Neural progenitor cell (in vitro differentiated cells): ENCODE measurements around the gene AHSG. TPM values are rescaled to one million over a fixed set of nuclear protein-coding genes. Genes with fewer than 3 reads are reported as not detected.

ENCODE experiments used
- DNase-seq: peaks from one replicate; pipeline ENCODE4 v3.0.0-alpha.2; 2016; ENCODE audit warnings: low spot score
- H2AFZ ChIP-seq: fragments of 200-600 bp; sonication (generic); replicated peaks from 2 replicates; pipeline ENCODE4 v1.6.1; 2016; ENCODE audit warnings: antibody characterized with exemption
- H3F3A ChIP-seq: fragments of 200-600 bp; sonication (generic); 2 replicates; pipeline ENCODE4 v1.6.1; 2016; ENCODE audit warnings: antibody characterized with exemption, low read depth
- H3K27ac ChIP-seq: fragments of 200-600 bp; sonication (generic); 2 replicates; pipeline ENCODE4 v1.5.1; 2016; ENCODE audit warnings: mild to moderate bottlenecking
- H3K27me3 ChIP-seq: fragments of 200-600 bp; sonication (generic); 2 replicates; pipeline ENCODE4 v1.6.1; 2016; ENCODE audit warnings: mild to moderate bottlenecking, moderate library complexity
- H3K36me3 ChIP-seq: fragments of 200-600 bp; sonication (generic); 2 replicates; pipeline ENCODE4 v1.5.1; 2016
- H3K4me1 ChIP-seq: fragments of 200-600 bp; sonication (generic); 2 replicates; pipeline ENCODE4 v1.6.1; 2016; ENCODE audit warnings: mixed run types
- H3K4me2 ChIP-seq: fragments of 200-600 bp; sonication (generic); 2 replicates; pipeline ENCODE4 v1.6.1; 2016
- H3K4me3 ChIP-seq: fragments of 200-600 bp; sonication (generic); 2 replicates; pipeline ENCODE4 v1.5.1; 2016
- H3K79me2 ChIP-seq: fragments of 200-600 bp; sonication (generic); 2 replicates; pipeline ENCODE4 v1.6.1; 2016; ENCODE audit warnings: low read depth
- H3K9ac ChIP-seq: fragments of 200-600 bp; sonication (generic); 2 replicates; pipeline ENCODE4 v1.6.1; 2016
- H3K9me3 ChIP-seq: fragments of 200-600 bp; sonication (generic); 2 replicates; pipeline ENCODE4 v1.5.1; 2016; ENCODE audit warnings: low read depth
- H4K20me1 ChIP-seq: fragments of 200-600 bp; sonication (generic); 2 replicates; pipeline ENCODE4 v1.6.1; 2016; ENCODE audit warnings: low read depth
- H3K27ac Mint-ChIP-seq: 3 replicates; pipeline ENCODE4 v1.8.0; 2021; ENCODE audit warnings: mixed read lengths
- H3K27me3 Mint-ChIP-seq: 2 replicates; pipeline ENCODE4 v1.8.0; 2022; ENCODE audit warnings: low read depth, mild to moderate bottlenecking, inconsistent platforms, moderate library complexity, mixed read lengths; ENCODE audit not compliant: insufficient read depth
- H3K36me3 Mint-ChIP-seq: 3 replicates; pipeline ENCODE4 v1.8.0; 2021; ENCODE audit warnings: mixed read lengths
- H3K4me1 Mint-ChIP-seq: 3 replicates; pipeline ENCODE4 v1.8.0; 2021; ENCODE audit warnings: mixed read lengths
- H3K4me3 Mint-ChIP-seq: 3 replicates; pipeline ENCODE4 v1.8.0; 2021; ENCODE audit warnings: mild to moderate bottlenecking, moderate library complexity, mixed read lengths
- H3K9me3 Mint-ChIP-seq: 3 replicates; pipeline ENCODE4 v1.8.0; 2020; ENCODE audit warnings: mixed read lengths
- CTCF ChIP-seq: fragments of 200-600 bp; sonication (generic); IDR thresholded peaks from 2 replicates; pipeline ENCODE4 v1.5.1; 2017; ENCODE audit warnings: antibody characterized with exemption, mild to moderate bottlenecking
- EZH2 ChIP-seq: fragments of 200-600 bp; sonication (generic); IDR thresholded peaks from 2 replicates; pipeline ENCODE4 v1.6.1; 2017; ENCODE audit warnings: antibody characterized with exemption, mild to moderate bottlenecking, moderate library complexity
- EZH2phosphoT487 ChIP-seq: fragments of 200-600 bp; sonication (generic); IDR thresholded peaks from 2 replicates; pipeline ENCODE4 v1.6.1; 2017; ENCODE audit warnings: antibody characterized with exemption
- total RNA-seq: library from RNA; depleted of rRNA; stranded (reverse); fragments of >200 nt; gene quantifications from 2 replicates; pipeline ENCODE4 v1.2.3, GENCODE V29; 2015; ENCODE audit warnings: low replicate concordance

AHSG gene
- total RNA-seq, 1 donor from 2014 or later: not detected

DNA sequence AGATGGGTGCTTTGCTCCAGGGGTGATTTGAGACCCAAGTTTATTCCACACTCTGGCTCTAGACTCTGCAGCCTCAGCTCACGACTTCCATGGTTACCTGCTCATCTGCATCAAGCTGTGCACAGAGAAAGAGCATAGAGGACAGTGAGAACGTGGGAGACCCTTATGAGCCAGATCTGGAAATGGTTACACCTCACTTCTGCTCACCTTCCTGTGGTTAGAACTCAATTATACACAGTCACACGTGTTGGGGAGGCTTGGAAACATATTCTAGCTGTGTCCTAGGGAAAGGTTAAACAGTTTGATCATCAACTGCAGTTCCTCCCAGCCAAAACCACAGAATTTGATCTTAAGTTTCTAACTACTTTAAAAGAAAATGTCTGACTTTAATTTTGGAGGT is 29.2 kb downstream of the AHSG start:
- Mint-ChIP-seq H3K4me3 (no peak overlapping the region), H3K27ac (no peak overlapping the region), H3K4me1 (peaks cover 7% of the 10 kb centered on the region), H3K36me3 (no peaks in the 10 kb centered on the region), H3K27me3 (peaks cover 5% of the 10 kb centered on the region), H3K9me3 (peaks cover 3% of the 10 kb centered on the region)
- no peaks in the 10 kb centered on the region for H3F3A ChIP-seq
- no peaks in the 10 kb centered on the region for H3K27me3 ChIP-seq
- no peaks in the 10 kb centered on the region for H3K79me2 ChIP-seq
- H3K27ac ChIP-seq: no peak overlapping the region
- peaks cover 5% of the 10 kb centered on the region for H3K4me1 ChIP-seq
- H3K9ac ChIP-seq: no peak overlapping the region
- H3K9me3 ChIP-seq: no peaks in the 10 kb centered on the region
- no peak for DNase-seq
- H3K4me2 ChIP-seq: no peak overlapping the region
- no peaks in the 10 kb centered on the region for H4K20me1 ChIP-seq
- no peak overlapping the region for H2AFZ ChIP-seq
- no peaks in the 10 kb centered on the region for H3K36me3 ChIP-seq
- H3K4me3 ChIP-seq: no peak overlapping the region
- TF ChIP-seq EZH2 (no peak), EZH2phosphoT487 (no peak), CTCF (no peak)

DNA sequence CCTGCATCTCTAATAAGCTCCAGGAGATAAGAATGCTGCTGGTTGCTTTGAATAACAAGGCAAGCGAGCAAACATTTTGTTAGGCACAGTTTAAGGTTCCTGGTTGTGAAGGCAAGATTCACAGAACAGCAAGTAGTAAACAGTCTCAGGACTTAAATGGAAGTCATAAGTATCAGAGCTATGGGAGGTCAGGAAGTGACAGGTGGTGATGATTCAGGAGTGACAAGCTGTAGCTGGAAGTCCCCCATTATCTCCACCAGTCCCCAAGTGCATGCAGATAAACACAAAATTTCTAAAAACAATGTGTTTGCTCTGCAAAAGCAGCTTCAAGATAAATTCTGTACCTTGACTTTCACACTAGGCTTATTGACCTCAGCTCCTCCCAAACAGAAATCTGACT is 30.6 kb downstream of the AHSG start:
- Mint-ChIP-seq H3K4me1 (peaks cover 7% of the 10 kb centered on the region), H3K9me3 (peaks cover 3% of the 10 kb centered on the region), H3K4me3 (no peak overlapping the region), H3K27ac (no peak overlapping the region), H3K36me3 (no peaks in the 10 kb centered on the region), H3K27me3 (peaks cover 5% of the 10 kb centered on the region)
- H3K4me1 ChIP-seq: peaks cover 5% of the 10 kb centered on the region
- H3K4me3 ChIP-seq: no peak overlapping the region
- no peak overlapping the region for H3K27ac ChIP-seq
- H3K36me3 ChIP-seq: no peaks in the 10 kb centered on the region
- no peak overlapping the region for H3K4me2 ChIP-seq
- no peak overlapping the region for H2AFZ ChIP-seq
- TF ChIP-seq EZH2phosphoT487: no peak
- TF ChIP-seq EZH2: no peak
- TF ChIP-seq CTCF: no peak
- no peaks in the 10 kb centered on the region for H3K9me3 ChIP-seq
- no peaks in the 10 kb centered on the region for H3K27me3 ChIP-seq
- H3K9ac ChIP-seq: no peak overlapping the region
- H3K79me2 ChIP-seq: no peaks in the 10 kb centered on the region
- H3F3A ChIP-seq: no peaks in the 10 kb centered on the region
- H4K20me1 ChIP-seq: no peaks in the 10 kb centered on the region
- no peak for DNase-seq

DNA sequence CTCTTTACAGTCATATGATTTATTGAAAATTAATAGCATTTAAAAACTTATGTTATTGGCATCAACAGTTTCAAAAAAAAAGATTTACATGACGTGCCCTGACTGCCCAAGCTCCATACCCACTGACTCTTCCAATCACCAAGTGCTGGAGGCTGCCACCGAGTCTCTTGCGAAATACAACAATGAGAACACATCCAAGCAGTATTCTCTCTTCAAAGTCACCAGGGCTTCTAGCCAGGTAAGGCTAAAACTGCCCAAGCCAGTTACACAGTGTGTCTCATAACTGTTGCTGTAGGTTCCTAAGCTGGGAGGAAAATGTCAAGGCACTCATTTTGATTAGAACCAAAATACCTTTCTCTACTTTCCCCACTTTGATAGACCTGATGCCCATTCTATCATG is 31.8 kb downstream of the AHSG start:
- Histone ChIP-seq H3K27me3 (no peaks in the 10 kb centered on the region), H4K20me1 (no peaks in the 10 kb centered on the region), H3K9ac (no peak overlapping the region), H3K9me3 (no peaks in the 10 kb centered on the region), H3K79me2 (no peaks in the 10 kb centered on the region), H2AFZ (no peak overlapping the region), H3K4me1 (peaks cover 5% of the 10 kb centered on the region), H3K4me3 (no peak overlapping the region), H3K4me2 (no peak overlapping the region), H3F3A (no peaks in the 10 kb centered on the region), H3K27ac (no peak overlapping the region), H3K36me3 (no peaks in the 10 kb centered on the region)
- H3K4me3 Mint-ChIP-seq: no peak overlapping the region
- no peak overlapping the region for H3K27ac Mint-ChIP-seq
- no peaks in the 10 kb centered on the region for H3K36me3 Mint-ChIP-seq
- H3K27me3 Mint-ChIP-seq: peaks cover 5% of the 10 kb centered on the region
- H3K4me1 Mint-ChIP-seq: peaks cover 7% of the 10 kb centered on the region
- DNase-seq: no peak
- no peak for TF ChIP-seq EZH2
- no peak for TF ChIP-seq CTCF
- TF ChIP-seq EZH2phosphoT487: no peak
- peaks cover 3% of the 10 kb centered on the region for H3K9me3 Mint-ChIP-seq
